ENCODE results near the gene DDX10. TPM values are rescaled to one million over a fixed set of nuclear protein-coding genes. Genes with fewer than 3 reads are reported as not detected.

The DDX10 gene
- polyA plus RNA-seq, 1 donor from 2014 or later: 15.9 TPM

GRCh38 chr11:108923413-108923812, 258.5 kb downstream of the DDX10 start:
- H4K20me1 ChIP-seq (ENCODE audit: insufficient read depth): no peaks in the 10 kb centered on the region
- no peak overlapping the region for H2AFZ ChIP-seq (ENCODE audit: low read depth, low read length)
- no peaks in the 10 kb centered on the region for H3K36me3 ChIP-seq (ENCODE audit: insufficient read depth, low read length)
- H3K9me3 ChIP-seq (ENCODE audit: low read length): no peaks in the 10 kb centered on the region
- H3K9me2 ChIP-seq (ENCODE audit: insufficient read depth, low read length): no peaks in the 10 kb centered on the region
- no peak overlapping the region for H3K4me3 ChIP-seq (ENCODE audit: low read length)
- no peaks in the 10 kb centered on the region for H3F3A ChIP-seq (ENCODE audit: insufficient read depth, low read length, poor library complexity, severe bottlenecking)
- no peak overlapping the region for H3K4me2 ChIP-seq (ENCODE audit: low read length)
- no peak overlapping the region for H3K27ac ChIP-seq (ENCODE audit: low read length)
- H3K79me2 ChIP-seq (replicated peaks; ENCODE audit: insufficient read depth, low read length): no peaks in the 10 kb centered on the region
- no peak for TF ChIP-seq RAD21 (conservative IDR thresholded peaks at IDR 0.05)
- no peak for TF ChIP-seq REST (IDR thresholded peaks at IDR 0.05; ENCODE audit: borderline replicate concordance)
- no peak for TF ChIP-seq SMC3 (conservative IDR thresholded peaks at IDR 0.05; ENCODE audit: poor library complexity)
- no peaks in the 10 kb centered on the region for H3K27me3 ChIP-seq (ENCODE audit: insufficient read depth, low read depth, low read length)
- no peak overlapping the region for H3K9ac ChIP-seq (ENCODE audit: low read length)

GRCh38 chr11:108926171-108926840, 261.4 kb downstream of the DDX10 start:
- Histone ChIP-seq H3K9me2 (ENCODE audit: insufficient read depth, low read length) (no peaks in the 10 kb centered on the region), H3F3A (ENCODE audit: insufficient read depth, low read length, poor library complexity, severe bottlenecking) (no peaks in the 10 kb centered on the region), H3K27me3 (ENCODE audit: insufficient read depth, low read depth, low read length) (no peaks in the 10 kb centered on the region), H4K20me1 (ENCODE audit: insufficient read depth) (no peaks in the 10 kb centered on the region), H3K27ac (ENCODE audit: low read length) (no peak overlapping the region), H3K9me3 (ENCODE audit: low read length) (no peaks in the 10 kb centered on the region), H3K4me2 (ENCODE audit: low read length) (no peak overlapping the region), H3K79me2 (replicated peaks; ENCODE audit: insufficient read depth, low read length) (no peaks in the 10 kb centered on the region), H2AFZ (ENCODE audit: low read depth, low read length) (no peak overlapping the region), H3K36me3 (ENCODE audit: insufficient read depth, low read length) (no peaks in the 10 kb centered on the region), H3K9ac (ENCODE audit: low read length) (no peak overlapping the region), H3K4me3 (ENCODE audit: low read length) (no peak overlapping the region)
- TF ChIP-seq MXI1 (conservative IDR thresholded peaks at IDR 0.05; ENCODE audit: poor library complexity, severe bottlenecking): no peak
- TF ChIP-seq EP300 (conservative IDR thresholded peaks at IDR 0.05; ENCODE audit: poor library complexity, severe bottlenecking): no peak
- TF ChIP-seq TAF1 (IDR thresholded peaks at IDR 0.05; ENCODE audit: low read depth): no peak
- no peak for TF ChIP-seq RAD21 (conservative IDR thresholded peaks at IDR 0.05)
- no peak for TF ChIP-seq POLR2AphosphoS5 (IDR thresholded peaks at IDR 0.05)
- TF ChIP-seq EZH2 (IDR thresholded peaks at IDR 0.05; ENCODE audit: borderline replicate concordance, insufficient read depth, low read length, poor library complexity, severe bottlenecking): no peak
- no peak for TF ChIP-seq SMC3 (conservative IDR thresholded peaks at IDR 0.05; ENCODE audit: poor library complexity)
- TF ChIP-seq CTCF (IDR thresholded peaks at IDR 0.05; ENCODE audit: poor library complexity, severe bottlenecking): no peak
- no peak for TF ChIP-seq REST (IDR thresholded peaks at IDR 0.05; ENCODE audit: borderline replicate concordance)
